Ishikawa (cell line): Measurements from ENCODE around the gene KCNAB2.
A peak's percentile ranks its signal among the peaks of the same experiment; 100 is the strongest.

ENCODE experiments used
- CEBPB ChIP-seq: IDR thresholded peaks from 2 replicates; pipeline ENCODE4 v1.6.1; 2012
- CREB1 ChIP-seq: IDR thresholded peaks from 2 replicates; pipeline ENCODE4 v1.6.1; 2012; ENCODE audit warnings: low read depth
- EGR1 ChIP-seq: IDR thresholded peaks from 2 replicates; pipeline ENCODE4 v1.6.1; 2012
- EP300 ChIP-seq: IDR thresholded peaks from 2 replicates; pipeline ENCODE4 v1.6.1; 2012; ENCODE audit warnings: borderline replicate concordance
- FOXM1 ChIP-seq: IDR thresholded peaks from 2 replicates; pipeline ENCODE4 v1.6.1; 2012; ENCODE audit warnings: low read depth, borderline replicate concordance
- NFIC ChIP-seq: IDR thresholded peaks from 2 replicates; pipeline ENCODE4 v1.6.1; 2012
- RAD21 ChIP-seq: IDR thresholded peaks from 2 replicates; pipeline ENCODE4 v1.6.1; 2012; ENCODE audit warnings: low read depth
- TAF1 ChIP-seq: IDR thresholded peaks from 2 replicates; pipeline ENCODE4 v1.6.1; 2012; ENCODE audit warnings: low read depth, mild to moderate bottlenecking
- TCF12 ChIP-seq: IDR thresholded peaks from 2 replicates; pipeline ENCODE4 v1.6.1; 2012; ENCODE audit warnings: low read depth
- TEAD4 ChIP-seq: IDR thresholded peaks from 2 replicates; pipeline ENCODE4 v1.6.1; 2012
- YY1 ChIP-seq: IDR thresholded peaks from 2 replicates; pipeline ENCODE4 v1.6.1; 2012; ENCODE audit warnings: low read depth
- ZBTB7A ChIP-seq: IDR thresholded peaks from 2 replicates; pipeline ENCODE4 v1.6.1; 2012; ENCODE audit warnings: low read depth
- TF ChIP-seq, protein P1 (sequence below): IDR thresholded peaks from 2 replicates; pipeline ENCODE4 v1.6.1; 2012
- TF ChIP-seq, protein P2 (sequence below): IDR thresholded peaks from 2 replicates; pipeline ENCODE4 v1.6.1; 2012
- TF ChIP-seq, protein P3 (sequence below): IDR thresholded peaks from 2 replicates; pipeline ENCODE4 v1.6.1; 2012; ENCODE audit warnings: low read depth, mild to moderate bottlenecking

The KCNAB2 gene

DNA sequence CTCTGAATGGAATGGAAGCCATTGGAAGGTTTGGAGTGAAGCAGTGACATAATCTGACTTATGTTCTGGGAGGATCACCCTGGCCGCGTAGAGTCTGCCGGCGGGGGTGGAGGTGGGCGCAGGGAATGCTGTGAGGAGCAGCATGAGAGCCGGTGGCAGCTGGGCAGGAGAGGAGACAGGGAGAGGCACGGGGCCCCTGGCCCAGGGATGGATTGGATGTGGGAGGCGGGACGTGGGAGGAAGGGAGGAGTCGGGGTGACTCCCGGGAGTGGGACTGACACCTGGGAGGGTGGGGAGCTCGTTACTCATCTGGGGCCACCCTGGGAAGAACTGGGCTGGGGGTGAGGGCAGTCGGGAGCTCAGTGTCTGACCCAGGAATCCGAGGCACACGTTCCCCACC is 10.4 kb upstream of the KCNAB2 start:
- TF ChIP-seq FOXM1 (no peak), TEAD4 (no peak), YY1 (no peak), EP300 (no peak), NFIC (no peak)
- TF ChIP-seq, protein P1, sequence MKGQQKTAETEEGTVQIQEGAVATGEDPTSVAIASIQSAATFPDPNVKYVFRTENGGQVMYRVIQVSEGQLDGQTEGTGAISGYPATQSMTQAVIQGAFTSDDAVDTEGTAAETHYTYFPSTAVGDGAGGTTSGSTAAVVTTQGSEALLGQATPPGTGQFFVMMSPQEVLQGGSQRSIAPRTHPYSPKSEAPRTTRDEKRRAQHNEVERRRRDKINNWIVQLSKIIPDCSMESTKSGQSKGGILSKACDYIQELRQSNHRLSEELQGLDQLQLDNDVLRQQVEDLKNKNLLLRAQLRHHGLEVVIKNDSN = no peak

DNA sequence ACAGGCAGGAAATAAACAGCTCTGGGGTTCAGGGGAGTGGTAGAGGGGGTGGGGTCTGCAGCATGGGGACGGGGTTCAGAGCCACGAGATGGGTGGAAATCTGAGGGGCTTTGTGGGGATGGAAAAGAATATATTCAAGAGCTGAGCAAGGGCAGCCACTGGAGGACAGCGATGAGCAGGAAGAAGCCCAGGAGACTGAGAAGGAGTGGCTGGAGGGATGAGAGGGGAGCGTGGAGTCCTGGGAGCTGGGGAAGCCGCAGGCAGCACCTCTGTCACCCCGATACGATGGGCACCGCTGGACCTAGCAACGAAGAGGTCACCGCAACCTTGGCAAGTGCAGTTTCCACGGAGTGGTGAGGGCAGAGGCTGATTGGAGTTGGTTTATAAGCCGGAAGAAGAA is 10.0 kb upstream of the KCNAB2 start:
- no peak for TF ChIP-seq TCF12

DNA sequence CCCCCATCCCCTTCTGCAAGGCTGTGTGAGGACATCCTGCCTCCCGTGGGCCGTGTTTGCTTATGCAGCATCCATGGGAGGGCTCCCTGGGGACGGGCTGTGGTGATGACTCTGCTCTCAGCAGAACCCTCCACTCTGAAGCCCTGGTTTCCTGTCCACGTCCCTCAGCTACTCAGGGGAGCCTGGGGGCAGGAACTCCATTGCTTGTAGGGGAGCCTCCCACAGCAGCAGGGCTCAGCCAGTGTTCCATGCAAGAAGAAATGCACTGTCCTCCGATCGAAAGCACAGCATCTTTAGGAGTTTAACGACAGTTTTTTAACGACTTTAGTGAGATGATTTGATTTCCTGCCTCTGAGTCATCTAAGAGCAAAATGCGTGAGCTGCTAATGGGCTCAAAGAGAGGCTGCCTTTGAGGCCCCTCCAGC is 8.3 kb upstream of the KCNAB2 start:
- no peak for TF ChIP-seq ZBTB7A
- TF ChIP-seq CEBPB = no peak
- TF ChIP-seq FOXM1 = no peak
- TF ChIP-seq, protein P2, sequence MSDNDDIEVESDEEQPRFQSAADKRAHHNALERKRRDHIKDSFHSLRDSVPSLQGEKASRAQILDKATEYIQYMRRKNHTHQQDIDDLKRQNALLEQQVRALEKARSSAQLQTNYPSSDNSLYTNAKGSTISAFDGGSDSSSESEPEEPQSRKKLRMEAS = no peak

DNA sequence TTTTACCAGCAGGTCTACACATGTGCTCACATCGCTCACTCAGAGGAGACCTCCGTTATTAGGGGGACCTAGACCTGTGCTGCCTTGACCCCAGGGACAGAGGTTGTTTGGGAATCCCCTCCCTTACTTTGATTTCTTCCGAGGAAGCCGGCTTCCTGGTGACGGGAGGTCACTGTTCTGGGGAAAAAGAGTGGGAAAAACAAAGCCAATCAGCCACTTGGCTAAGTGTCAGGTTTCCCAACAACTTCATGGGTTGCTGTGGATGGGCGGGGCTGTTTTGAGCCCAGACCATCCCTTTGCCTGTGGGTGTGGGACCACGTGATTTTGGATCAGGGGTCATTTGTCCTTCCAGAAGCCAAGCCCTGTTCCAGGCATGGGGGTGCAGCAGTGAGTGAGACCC is 7.1 kb upstream of the KCNAB2 start:
- TF ChIP-seq TAF1 = no peak
- TF ChIP-seq, protein P1 = peak; percentile 41; the same call in 1 of the 2 replicates

DNA sequence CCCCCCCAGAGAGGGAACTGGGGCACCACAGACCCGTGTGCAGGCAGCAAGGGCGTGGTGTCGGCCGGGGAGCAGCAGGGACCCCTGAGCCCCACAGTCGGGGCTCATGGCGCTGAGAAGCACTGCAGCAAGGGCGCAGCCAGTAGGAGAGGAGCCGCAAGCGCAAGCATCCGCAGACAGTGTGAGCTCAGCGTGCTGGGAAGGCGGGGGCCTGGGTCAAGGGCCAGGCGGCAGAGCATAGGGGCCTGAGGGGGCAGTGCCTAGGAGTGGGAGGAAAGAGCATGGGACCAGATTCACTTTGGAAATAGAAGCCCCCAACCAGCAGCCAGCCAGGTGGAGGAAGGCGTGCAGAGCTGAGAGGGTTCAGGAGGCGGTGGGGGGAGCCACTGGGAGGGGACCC is 6.7 kb upstream of the KCNAB2 start:
- TF ChIP-seq, protein P1 = no peak
- TF ChIP-seq CREB1 = no peak
- no peak for TF ChIP-seq CEBPB
- TF ChIP-seq RAD21 = no peak
- no peak for TF ChIP-seq ZBTB7A
- TF ChIP-seq, protein P3, sequence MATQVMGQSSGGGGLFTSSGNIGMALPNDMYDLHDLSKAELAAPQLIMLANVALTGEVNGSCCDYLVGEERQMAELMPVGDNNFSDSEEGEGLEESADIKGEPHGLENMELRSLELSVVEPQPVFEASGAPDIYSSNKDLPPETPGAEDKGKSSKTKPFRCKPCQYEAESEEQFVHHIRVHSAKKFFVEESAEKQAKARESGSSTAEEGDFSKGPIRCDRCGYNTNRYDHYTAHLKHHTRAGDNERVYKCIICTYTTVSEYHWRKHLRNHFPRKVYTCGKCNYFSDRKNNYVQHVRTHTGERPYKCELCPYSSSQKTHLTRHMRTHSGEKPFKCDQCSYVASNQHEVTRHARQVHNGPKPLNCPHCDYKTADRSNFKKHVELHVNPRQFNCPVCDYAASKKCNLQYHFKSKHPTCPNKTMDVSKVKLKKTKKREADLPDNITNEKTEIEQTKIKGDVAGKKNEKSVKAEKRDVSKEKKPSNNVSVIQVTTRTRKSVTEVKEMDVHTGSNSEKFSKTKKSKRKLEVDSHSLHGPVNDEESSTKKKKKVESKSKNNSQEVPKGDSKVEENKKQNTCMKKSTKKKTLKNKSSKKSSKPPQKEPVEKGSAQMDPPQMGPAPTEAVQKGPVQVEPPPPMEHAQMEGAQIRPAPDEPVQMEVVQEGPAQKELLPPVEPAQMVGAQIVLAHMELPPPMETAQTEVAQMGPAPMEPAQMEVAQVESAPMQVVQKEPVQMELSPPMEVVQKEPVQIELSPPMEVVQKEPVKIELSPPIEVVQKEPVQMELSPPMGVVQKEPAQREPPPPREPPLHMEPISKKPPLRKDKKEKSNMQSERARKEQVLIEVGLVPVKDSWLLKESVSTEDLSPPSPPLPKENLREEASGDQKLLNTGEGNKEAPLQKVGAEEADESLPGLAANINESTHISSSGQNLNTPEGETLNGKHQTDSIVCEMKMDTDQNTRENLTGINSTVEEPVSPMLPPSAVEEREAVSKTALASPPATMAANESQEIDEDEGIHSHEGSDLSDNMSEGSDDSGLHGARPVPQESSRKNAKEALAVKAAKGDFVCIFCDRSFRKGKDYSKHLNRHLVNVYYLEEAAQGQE = no peak
- no peak for TF ChIP-seq YY1
- TF ChIP-seq NFIC = no peak
- TF ChIP-seq EGR1 = no peak
- no peak for TF ChIP-seq TCF12
- TF ChIP-seq, protein P2 = no peak
- TF ChIP-seq FOXM1 = no peak
- TF ChIP-seq TEAD4 = no peak
- no peak for TF ChIP-seq TAF1
- TF ChIP-seq EP300 = no peak

DNA sequence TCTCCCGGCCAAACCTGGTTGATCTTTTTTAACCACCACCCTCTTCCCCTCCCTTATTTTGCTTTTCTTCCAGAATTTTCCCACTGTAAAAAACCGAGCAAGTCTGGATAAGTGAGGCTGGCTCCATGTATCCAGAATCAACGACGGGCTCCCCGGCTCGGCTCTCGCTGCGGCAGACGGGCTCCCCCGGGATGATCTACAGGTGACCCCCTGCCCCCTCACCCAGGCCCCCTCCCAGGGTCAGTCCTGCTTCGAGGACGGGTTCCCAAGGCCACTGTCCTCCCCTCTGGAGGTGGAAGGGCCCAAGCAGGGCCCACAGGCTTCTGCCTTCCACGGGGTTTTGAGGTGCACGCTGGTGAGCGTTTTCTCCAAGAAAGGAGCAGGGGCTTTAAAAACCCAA is 5.2 kb upstream of the KCNAB2 start:
- TF ChIP-seq TEAD4 = no peak
- no peak for TF ChIP-seq CEBPB
- no peak for TF ChIP-seq ZBTB7A
- TF ChIP-seq EP300 = no peak

DNA sequence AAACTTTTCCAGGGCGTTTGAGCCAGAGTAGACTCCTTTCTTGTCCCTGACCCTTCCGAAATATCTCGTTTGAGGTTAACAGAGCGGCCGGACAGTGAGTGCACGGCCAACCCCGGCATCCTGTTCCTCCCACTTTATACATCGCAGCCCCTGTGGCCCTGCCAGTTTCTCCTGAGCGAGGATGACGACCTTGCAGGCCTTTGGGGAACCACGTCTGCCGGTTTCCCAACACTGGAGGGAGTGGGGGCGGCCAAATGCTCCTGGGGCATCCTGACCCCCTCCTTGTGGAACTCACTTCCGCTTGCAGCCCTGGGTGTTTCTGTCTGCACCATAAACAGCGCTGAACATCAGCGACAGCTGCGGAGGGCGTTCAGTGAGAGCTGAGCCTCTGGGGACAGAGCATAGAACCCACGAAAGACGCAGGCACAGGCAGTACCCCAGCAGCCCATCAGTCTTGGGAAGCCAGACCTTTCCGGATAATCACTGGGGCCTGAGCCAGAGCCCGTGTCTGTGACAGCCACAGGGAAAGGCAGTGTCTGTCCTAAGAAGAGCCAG is 4.8 kb upstream of the KCNAB2 start:
- TF ChIP-seq, protein P3 = no peak
- TF ChIP-seq YY1 (no peak), NFIC (no peak), FOXM1 (no peak), RAD21 (no peak), EP300 (no peak), TEAD4 (no peak), CEBPB (no peak), CREB1 (no peak), ZBTB7A (no peak), TCF12 (no peak), EGR1 (no peak), TAF1 (no peak)
- TF ChIP-seq, protein P2 = no peak
- TF ChIP-seq, protein P1 = no peak
